ENCODE data around the gene RHOV.
A peak's percentile ranks its signal among the peaks of the same experiment; 100 is the strongest.

Gene RHOV, protein sequence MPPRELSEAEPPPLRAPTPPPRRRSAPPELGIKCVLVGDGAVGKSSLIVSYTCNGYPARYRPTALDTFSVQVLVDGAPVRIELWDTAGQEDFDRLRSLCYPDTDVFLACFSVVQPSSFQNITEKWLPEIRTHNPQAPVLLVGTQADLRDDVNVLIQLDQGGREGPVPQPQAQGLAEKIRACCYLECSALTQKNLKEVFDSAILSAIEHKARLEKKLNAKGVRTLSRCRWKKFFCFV

DNA sequence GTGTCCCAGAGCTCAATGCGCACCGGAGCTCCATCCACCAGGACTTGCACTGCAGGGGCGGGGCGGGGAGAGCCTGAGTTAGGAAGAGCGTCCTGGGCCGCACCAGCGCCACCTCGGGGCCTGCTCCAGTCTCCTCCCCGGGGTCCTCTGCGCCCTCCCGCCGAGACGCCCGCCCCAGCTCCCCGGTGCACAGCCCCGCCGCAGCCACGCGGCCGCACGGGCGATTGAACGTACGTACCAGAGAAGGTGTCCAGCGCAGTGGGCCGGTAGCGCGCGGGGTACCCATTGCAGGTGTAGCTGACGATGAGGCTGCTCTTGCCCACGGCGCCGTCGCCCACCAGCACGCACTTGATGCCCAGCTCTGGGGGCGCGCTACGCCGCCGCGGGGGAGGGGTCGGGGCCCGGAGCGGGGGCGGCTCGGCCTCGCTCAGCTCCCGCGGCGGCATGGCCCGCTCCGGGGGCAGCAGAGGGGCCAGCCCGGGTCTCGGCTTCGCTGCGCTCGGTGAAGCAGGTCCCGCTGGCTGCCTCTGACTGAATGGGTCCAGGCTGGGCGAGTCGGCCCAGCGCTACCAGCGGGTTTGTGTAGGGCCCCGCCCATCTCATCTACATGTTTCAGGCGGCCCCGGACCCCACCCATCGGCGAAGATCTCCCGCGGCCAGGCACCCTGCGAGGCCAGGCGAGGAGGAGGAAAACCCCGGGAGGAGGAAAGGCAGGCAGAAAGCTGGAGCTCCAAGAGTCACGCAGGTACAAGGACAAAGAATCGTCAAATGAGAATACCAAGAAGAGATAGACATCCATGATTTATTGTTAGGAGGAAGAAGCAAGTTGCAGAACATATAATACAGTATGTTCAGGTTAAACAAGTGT lies at the start of gene RHOV:
TSS of gene RHOV (minus strand) at position 541 of the 868 bp plus-strand sequence. CDS start at position 446, 95 bp downstream.
- DNase-seq, result peak; percentile 86

DNA sequence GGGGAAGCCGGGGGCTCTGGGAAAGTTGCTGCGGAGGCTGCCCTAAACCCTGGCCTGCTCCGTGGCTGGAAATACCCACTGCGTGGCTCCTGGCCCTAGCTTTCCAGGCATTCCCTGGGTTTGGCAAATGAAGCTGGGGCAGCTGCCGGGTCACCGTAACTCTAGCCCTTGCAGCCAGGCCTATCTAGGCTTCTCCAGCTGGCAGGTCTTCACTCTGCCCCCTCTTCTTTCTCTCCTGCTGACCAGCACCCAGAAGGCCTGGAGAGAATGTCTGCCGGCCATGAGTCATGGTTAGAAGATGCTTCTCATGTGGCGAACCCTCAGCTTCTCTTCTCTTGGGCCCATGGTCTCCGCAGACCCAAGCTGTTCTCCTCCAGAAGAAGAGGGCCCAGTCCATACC lies 49.5 kb upstream of the RHOV start:
- DNase-seq, result no peak

DNA sequence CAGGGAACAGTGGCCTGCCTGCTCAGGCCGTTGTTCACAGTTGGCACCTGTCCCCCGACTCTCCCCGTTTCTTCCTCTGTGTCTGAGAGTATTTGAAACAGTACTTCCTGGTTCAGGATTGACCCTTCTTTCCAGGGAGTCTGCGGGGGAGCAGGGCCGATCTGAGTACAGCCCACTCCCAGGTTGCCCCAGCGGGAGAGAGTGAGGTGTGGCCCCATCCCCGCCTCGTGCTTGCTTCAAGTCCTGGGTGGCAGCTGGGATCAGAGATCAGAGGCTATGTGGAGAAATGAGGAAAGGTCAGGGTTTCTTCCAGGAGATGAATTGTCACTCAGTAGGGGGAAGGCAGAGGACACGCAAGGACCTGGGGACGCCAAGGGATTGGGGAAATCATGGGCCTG lies 48.6 kb upstream of the RHOV start:
- no peak for DNase-seq

DNA sequence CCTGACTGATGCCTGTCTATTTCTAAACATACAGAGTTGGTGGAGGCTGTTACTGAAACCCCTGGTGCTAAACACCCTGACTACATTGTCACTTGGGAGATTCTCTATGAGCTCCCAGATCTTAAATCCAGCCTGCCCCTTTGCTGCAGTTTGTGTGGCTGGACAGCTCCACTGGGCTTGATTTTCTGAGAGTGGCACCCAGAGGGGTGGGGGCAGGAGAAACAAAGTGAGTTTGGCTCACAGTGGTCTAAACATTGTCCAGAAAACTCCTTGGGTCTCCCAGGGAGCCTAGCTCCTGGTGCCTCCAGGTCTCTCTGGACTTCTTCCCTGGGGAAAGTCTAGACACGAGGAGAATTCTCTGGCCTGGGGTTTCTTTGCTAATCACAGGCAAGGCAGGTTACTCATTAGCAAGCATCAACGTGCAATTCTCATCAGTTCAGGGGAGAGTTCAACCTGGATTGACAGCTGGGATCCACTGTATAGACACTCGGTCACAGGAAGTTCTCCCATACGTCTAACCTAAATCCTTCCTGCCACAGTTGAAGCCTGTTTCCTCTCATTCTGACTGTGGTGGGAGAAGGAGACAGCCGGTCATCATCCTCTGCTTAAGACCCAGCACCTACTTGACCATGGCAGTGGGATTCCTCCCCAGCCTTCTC lies 48.0 kb upstream of the RHOV start:
- DNase-seq, result no peak

DNA sequence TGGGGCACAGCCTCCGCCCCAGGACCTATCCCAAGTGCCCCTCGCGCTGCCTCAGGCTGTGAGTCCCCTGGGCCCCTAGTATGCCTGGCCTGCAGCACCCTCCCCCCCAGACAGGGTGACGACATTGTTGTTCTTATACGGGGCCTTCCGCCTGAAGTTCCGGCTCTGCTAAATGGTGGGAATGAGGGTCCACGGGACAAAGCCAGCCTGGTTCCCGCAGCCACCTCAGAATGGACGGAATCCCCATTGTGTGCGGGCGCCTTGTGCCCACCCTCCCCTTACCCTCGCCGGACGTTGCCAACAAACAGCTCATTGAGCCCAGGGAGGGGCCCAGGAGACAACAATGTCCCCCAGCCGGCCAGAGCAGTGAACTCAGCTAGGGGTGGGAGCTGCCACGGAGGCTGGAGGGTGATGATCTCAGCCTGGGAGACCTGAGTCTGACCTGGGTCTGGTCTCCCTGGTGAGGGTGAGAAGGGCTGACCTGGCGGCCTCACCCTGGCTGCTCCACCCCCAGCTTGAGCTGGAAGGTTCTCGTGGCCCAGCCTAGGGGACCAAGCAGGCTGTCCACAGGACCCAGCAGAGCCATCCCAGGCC lies 44.9 kb upstream of the RHOV start:
- no peak for DNase-seq

DNA sequence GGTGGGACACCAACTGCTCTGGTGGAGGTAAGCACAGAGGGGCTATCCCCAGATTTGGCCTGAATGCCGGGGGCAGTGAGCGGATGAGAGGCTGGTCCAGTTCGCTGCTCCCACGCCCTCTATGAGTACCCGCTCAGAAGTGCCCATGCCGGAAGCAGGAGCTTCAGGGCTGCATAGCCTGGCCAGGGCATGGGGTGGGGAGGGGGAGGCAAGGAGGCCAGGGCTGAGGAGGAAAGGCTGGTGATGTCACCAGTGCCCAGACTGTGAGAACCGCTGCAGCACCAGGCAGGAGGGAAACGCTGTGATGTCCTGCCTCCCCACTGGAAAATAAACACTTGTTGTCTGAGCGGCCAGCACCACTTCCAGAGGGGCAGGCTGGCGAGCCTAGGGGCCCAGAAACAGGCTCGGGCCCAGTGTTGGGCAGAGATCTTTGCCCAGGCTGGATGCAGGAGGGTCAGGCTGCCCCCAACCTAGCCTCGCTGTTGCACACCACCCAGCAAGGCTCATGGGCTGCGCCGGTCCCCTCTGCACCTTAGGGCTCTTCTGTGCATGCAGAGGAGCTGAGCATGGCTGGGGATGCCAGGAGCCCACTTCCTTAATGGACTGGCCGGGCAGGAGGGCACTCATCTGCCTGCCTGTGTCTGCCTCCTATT lies 44.2 kb upstream of the RHOV start:
- DNase-seq, result no peak

DNA sequence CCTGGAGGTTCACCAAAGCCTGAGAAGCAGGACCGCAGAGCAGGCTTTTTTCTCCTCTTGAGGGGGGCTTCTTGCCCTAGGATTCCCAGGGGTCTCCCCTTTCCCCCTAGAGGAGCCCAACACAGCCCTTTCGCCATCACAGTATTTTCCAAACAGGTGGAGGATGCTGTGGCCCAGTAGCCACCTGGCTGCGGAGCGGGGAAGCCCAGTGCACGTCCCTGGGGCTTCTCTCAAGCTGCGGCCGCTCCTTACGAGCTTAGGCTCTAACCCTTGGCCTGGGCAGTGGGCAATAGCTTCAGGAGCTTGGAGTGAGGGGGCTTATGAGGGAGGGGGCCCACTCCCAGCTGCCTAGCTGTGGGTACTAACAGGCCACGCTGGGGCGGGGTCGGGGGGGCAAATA lies 43.6 kb upstream of the RHOV start:
- no peak for DNase-seq

DNA sequence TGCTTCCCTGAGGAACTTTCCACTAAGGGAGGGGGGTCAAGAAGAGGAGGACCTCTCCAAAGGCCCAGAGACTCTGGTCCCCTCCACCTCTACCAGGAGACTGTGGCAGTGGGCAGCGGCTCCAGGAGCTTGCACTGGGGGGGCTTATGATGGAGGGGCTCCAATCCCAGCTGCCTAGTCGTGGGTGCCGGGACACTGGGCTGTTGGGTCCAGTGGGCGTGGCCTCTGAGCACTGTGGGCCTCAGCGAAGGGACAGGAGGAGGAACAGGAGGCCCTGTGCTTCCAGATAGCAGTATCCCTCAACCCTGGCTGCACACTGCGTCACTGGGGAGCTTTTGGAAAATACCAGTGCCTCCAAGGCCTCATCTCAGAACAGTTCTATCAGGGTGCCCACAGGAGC lies 41.6 kb upstream of the RHOV start:
- no peak for DNase-seq

DNA sequence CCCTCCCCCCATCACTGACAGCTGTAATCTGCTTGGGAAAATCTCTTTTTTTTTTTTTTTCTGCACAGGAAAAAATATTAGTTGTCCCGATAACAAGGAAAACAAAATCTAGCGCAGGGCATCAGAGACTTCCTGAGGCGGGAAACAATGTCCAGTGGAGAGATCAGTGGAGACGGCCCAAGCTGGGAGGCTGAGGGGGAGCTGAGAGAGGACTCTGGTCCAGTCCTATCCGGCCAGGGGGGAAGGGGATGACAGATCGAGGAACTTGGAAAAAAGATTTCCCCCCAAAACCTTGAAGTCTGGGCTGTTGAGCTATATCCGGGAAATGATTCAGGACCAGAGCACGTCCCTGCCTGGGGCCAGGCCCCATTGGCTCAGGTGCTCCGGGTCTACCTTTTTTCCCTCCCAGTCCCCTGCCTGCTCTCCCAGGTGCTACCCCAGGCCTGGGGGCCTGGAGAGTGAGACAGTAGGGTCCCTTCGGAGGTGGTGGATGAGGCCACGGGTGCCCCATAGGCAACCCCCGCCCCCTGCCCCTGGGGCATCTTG lies 41.2 kb upstream of the RHOV start:
- DNase-seq, result no peak

DNA sequence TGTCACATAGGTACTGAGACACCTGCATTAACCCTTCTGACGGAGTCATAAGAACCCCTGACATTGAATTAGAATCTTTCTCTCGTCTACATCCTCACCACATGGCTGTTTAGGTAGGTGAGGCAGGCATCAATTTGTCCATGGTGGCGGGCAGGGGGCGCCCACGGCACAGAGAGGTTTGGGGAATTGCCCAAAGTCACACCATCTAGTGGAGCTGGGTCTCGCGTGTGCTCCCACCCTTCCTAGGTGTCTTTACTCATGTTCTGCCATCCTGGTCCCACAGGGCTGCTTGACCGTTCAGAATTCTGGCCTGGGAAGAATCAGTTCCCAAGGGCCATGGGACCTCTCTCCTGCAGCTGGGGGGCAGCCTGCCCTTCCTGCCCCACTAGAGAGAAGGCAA lies 40.5 kb upstream of the RHOV start:
- no peak for DNase-seq

DNA sequence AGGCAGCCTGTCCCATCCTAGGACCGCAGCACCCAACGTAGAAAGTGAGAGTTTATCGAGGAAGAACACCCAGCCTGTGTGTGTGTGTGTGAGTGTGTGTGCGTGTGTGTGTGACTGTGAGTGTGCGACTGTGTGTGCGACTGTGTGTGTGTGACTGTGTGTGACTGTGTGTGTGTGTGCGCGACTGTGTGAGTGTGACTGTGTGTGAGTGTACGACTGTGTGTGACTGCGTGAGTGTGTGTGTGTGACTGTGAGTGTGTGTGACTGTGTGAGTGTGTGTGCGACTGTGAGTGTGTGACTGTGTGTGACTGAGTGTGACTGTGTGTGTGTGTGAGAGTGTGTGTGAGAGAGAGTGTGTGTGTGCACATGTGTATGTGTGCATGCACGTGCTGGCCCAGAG lies 40.0 kb upstream of the RHOV start:
- no peak for DNase-seq

DNA sequence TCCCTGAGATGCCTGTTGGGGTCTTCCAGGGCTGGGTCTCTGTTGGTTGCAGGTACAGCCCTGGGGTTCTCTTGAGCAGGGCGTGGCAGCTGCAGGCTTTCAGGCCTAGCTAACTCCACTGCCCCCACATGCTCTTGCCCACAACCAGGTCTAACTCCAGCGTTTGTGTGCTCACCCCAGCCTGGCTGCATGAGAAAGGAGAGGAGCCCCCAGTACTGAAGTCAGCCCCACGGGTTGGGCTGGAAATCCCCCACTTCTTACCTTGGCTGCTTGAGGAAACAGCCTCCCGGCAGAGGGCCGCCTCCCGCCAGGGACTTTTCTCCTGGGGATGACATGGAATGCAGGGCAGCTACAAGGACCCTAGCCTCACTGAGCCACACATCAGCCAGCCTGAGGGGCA lies 38.4 kb upstream of the RHOV start:
- no peak for DNase-seq

DNA sequence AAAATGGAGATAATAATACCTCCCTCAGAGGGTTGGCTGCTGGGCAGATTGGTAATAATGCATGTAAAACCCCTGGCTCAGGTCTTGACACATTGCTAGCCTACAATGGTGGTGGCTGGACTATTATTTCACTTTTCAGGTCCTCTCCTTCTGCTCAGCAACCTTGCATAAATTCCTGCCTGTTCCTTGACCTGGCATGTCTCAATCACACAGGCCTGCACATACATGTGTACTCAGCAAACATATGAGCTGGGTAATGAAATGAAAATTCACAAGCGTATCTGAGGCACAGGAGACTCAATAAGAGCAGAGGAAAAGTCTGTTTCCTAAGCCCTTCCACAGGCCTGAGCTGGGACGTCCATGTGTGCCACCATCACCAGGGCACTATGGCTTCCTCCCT lies 37.7 kb upstream of the RHOV start:
- DNase-seq, result no peak

DNA sequence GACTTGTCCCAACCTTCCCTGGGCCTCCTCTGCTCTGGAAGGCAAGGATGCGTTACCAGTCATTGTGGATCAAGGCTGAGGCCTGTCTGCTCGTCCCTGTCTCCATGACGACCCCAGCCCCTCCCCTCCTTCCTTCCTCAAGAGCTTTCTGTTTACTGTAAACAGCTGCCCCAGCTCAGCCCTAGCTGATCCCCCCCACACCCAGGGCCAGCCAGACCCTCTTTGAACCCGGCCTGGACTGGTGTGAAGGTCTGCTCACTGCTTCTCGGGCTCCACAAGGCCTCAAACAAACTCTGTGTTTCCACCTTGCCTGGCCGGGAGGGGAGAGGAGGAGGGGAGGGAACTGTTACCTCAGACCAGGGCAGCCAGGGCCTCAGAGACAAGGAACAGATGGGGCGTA lies 37.1 kb upstream of the RHOV start:
- DNase-seq, result no peak

DNA sequence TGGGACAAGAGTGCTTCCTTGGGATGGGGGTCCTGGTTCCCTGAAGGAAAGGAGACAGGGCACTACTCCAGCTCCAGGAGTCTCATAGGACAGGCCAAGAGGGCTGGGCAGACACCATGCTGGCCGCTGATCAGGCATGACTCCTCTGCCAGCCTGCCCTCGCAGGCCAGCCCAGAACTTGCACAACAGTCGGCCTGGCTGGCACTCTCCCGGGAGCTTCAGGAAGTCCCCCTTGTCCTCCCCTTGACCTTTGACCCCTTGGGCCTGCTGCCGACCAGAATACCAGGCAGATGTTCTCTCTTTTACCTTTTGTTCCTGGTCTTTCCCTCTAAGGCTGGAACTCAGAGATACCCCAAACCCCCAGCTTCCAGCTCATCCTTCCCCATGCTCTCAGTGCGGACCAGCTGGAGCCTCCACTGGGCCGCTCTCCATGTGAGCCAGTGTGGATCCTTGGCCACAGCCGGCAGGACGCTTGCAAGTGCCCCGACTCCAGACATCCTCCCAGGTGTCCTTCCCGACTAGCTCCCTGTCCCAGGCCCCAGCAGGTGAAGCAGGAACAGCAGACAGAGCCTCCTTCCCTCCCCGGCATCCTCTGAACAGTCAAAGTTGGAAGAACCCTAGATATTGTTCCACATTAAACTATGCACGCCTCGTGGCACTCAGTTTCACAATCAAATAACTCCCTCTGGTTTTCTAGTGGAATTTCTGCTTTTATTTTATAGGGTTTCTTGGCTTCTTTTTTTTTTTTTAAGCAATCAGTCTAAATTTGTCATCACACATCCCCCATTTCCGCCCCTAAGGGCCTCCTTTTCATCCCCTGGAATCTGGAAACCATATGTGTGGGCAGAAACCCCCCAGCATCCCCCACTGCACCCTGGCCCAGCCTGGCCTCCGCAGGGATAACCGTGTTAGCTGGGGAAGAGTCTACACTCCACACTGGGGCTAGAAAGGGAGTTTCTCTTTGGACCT lies 35.9 kb upstream of the RHOV start:
- no peak for DNase-seq

DNA sequence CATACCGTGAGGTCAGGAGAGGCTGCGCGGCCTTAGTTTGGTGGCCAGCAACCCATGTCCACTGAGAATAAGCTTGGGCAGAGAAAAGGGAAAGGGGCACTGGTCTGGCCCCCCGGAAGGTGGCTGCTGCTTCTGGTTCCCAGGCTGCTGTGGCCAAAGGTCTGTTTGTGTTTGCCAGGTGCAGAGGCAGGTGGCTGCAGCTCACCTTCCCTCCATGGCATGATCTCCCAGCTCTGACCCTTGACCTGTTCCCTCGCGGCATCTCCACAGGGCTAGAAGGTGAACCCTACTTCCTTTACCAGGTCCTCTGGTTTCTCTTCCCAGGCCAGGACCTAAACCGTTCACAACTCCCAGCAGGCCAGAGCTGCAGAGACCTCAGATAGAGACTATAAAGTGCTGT lies 34.1 kb upstream of the RHOV start:
- no peak for DNase-seq

DNA sequence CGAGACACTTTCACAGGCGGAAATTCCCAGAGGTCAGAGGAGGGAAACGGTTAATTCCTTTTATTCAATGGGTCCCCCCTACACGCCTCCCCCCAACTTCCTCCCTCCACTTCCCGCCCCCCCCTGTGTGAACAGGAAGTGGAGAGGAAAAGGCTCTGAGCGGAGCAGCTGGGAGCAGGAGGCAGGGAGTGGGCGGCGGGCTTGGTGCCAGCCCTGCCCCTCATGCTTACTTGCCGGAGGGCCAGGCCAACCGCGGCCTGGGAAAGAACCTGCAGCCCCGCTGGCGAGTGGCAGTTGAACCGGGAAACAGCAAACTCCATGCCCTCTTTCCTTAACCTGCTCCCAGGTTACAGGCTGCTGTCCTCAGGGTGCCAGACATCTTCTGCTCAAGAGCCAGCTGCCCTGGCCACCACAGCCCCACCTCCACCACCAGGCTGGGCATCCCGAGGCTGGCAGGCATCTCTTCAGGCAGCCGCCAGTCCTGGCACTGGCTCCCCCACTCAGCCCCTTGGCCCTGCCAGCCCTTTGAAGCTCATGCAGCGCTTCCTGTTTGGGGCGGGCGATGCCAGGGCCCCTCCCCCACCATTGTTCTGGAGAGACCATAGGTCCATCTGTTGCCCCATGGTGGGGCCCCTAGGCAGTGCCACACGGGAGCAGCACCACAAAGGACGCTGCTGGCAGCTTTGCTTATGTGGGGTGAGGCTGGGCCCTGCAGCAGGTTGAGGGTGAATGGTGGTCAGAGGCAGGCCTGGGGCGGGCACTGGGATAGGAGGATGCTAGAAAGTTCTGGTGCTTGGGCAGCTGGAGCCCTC lies 33.2 kb upstream of the RHOV start:
- peak; percentile 83 for DNase-seq

DNA sequence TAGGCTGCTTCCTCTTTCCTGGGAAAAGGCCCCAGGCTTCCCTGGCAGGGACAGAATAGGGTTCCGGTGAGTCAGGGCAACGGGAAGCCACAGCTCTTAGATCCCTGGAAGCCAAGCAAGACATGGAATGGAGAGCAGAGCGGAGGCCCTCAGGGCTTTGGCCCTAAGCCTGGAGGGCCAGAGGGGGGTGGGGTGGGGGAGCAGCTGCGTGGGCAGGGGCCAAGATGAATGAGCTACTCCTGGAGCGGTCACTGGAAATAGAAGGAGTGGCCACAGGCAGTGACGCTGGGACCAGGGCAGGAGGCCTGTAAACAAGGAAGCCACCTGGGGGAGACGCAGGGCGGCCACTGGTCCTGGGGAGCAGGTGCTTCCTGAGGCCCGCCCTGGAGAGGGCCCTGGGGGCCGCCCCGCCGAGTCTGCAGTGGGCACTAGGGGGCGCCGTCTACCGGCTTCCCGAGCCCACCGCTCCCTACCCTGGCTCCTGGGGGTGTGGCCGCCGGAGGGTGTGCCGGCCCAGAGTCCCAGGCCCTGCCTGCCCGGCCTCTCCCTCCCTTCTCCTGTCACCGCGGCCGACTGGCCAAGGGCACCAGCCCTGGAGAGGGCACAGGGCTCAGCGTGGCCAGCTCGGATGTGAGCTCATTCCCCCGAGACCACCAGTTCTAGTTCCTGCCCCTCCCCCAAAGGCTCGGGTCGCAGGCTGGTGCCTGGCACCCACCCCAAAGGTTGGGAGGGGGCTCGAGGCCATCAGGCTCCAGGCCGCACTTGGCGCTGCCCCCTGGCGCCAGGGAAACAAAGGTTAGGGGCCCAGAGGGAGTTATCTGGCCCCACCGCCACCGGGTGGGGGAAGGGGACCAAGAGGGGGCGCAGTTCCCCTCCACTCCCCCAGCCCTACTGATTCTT lies 32.3 kb upstream of the RHOV start:
- DNase-seq, result peak; percentile 92

DNA sequence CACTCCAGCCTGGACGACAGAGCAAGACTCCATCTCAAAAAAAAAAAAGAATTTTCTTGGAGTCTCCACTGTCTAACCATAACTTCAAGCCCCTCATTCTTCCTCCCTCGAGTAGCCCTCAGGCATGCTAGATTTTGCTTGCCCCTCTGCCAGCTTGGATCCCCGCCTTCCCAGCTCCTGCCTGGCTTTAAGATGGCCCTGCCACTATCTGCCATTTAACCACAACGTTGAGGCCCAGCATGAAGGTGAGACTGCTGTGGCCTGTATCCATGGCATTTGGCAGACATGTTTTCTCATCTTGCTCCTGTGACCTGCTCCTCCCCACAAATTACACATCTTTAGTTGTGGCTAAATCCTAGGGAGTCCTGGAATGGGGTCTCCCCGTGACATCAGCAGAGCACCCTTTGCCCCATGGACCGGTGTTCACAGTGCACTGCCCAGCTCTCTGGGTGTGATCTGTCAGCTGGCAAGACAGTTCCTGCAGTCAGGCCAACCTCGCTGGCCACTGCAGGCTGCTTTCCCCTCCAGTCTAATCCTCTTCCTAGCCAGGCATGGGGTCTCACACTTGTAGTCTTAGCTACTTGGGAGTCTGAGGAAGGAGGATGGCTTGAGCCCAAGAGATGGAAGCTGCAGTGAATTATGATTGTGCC lies 30.6 kb upstream of the RHOV start:
- DNase-seq, result no peak

Measured in activated effector memory CD4-positive, alpha-beta T cell treated with anti-CD3 and anti-CD28 coated beads, Interleukin-2, amount 50 U/mL, for 16 hours (primary cell).